NB4 (cell line): ENCODE results near the gene SCAP.
"Not testable (repeated sequence)": the region's sequence is repeated elsewhere in the genome, so short reads cannot be mapped to it uniquely, and the experiment has no call there.

Experiments used
- DNase-seq: peaks from one replicate; pipeline ENCODE4 v3.0.0; 2010; ENCODE audit warnings: low read depth
- H3K4me3 ChIP-seq: one replicate; pipeline ENCODE4 v1.5.1; 2011; ENCODE audit warnings: mild to moderate bottlenecking, low read depth, low read length, moderate library complexity
- MYC ChIP-seq: IDR thresholded peaks from 2 replicates; pipeline ENCODE4 v1.6.1; 2011; ENCODE audit warnings: low read depth, low read length
- POLR2A ChIP-seq: IDR thresholded peaks from 2 replicates; pipeline ENCODE4 v1.6.1; 2011; ENCODE audit warnings: mild to moderate bottlenecking; ENCODE audit not compliant: insufficient read length; ENCODE audit errors: extremely low read depth
- TF ChIP-seq, protein P1 (sequence below): IDR thresholded peaks from 2 replicates; pipeline ENCODE4 v1.6.1; 2011; ENCODE audit warnings: low read depth, low read length
- TF ChIP-seq, protein P2 (sequence below): IDR thresholded peaks from one replicate; pipeline ENCODE4 v1.5.1; 2012; ENCODE audit warnings: low read depth, low read length

SCAP gene

DNA sequence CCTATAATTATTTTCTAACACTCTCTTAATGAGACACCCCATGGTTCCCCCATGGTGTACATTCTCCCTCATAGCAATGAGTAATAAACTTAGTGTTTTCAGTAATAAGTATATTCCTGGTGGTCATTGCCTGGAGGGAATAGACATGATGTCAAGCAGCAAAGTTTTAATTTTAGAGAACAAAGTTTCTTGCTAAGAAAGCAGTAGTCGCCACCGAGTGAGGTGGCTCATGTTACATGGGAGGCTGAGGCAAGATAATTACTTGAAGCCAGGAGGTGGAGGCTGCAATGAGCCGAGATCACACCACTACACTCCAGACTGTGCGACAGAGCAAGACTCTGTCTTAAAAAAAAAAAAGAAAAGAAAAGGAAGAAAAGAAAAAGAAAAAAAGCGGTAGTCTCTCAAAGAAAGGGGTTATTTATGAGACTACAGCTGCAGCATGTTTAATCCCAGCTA is 40.2 kb upstream of the SCAP start:
- H3K4me3 ChIP-seq = no peak overlapping the region
- DNase-seq = no peak
- TF ChIP-seq, protein P1, sequence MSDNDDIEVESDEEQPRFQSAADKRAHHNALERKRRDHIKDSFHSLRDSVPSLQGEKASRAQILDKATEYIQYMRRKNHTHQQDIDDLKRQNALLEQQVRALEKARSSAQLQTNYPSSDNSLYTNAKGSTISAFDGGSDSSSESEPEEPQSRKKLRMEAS = no peak

DNA sequence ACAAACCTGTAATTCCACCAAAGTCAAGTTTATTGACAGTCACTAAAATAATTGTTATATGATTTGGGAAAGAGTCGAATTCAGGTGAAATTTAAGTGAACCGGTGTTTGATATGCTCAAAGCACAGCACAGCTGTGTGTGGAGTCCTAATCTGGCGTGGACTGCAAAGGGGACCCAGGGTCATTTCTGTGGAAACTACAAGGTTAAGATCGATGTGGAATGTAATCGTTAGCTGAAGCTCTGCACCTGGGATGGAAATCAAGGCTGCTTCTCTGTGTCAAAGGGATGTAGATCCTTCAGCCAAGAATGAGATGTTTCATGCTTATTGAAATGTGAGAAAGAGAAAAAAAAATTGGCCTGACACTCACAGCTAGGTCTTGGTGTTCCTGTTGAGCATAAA is 39.4 kb upstream of the SCAP start:
- no peak overlapping the region for H3K4me3 ChIP-seq
- DNase-seq = no peak
- TF ChIP-seq POLR2A (no peak), MYC (no peak)
- TF ChIP-seq, protein P1 = no peak
- TF ChIP-seq, protein P2, sequence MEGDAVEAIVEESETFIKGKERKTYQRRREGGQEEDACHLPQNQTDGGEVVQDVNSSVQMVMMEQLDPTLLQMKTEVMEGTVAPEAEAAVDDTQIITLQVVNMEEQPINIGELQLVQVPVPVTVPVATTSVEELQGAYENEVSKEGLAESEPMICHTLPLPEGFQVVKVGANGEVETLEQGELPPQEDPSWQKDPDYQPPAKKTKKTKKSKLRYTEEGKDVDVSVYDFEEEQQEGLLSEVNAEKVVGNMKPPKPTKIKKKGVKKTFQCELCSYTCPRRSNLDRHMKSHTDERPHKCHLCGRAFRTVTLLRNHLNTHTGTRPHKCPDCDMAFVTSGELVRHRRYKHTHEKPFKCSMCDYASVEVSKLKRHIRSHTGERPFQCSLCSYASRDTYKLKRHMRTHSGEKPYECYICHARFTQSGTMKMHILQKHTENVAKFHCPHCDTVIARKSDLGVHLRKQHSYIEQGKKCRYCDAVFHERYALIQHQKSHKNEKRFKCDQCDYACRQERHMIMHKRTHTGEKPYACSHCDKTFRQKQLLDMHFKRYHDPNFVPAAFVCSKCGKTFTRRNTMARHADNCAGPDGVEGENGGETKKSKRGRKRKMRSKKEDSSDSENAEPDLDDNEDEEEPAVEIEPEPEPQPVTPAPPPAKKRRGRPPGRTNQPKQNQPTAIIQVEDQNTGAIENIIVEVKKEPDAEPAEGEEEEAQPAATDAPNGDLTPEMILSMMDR = no peak

DNA sequence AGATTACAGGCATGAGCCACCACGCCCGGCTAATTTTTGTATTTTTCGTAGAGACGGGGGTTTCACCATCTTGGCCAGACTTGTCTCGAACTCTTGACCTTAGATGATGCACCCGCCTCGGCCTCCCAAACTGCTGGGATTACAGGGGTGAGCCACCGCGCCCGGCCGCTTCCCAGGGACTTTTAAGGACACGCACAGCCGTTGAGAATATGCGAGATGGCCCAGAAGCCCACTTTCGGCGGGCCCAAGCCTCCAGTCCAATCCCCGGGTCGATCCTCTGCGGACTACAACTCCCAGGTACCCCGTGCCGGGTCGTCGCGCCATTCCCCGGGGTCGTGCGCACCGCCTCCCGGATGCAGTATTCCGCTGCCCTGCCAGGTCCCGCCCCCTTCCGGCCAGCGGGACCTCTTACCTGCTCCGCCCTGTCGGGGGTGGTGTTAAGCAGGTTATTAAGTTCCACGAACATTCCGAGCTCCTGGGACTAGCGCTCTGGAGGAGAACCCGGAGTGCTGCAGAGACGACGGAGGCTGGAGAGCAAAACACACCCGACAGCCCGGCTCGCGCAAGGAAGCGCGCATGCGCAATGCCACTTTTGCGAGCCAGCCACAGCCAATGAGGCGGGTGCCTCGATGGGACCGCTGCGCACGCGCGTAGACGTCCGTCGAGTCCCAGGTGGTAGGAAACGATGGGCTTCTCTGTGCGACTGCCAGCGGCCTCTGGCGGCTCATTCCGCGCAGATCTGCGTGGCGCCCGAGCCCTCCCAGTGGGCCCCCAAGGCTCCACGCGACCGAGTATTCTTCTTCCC is 37.6 kb upstream of the SCAP start, which contains the start of gene ELP6:
Gene ELP6 (minus strand): TSS at position 588 of the 805 bp plus-strand sequence. CDS start 122 bp downstream, at position 466.
- TF ChIP-seq POLR2A (peak; percentile 92), MYC (peak; percentile 91)
- TF ChIP-seq, protein P1 = peak; percentile 85
- TF ChIP-seq, protein P2 = peak; percentile 40
- H3K4me3 ChIP-seq = peak within 1 kb of the TSS; percentile 93
- peak; percentile 97 for DNase-seq

DNA sequence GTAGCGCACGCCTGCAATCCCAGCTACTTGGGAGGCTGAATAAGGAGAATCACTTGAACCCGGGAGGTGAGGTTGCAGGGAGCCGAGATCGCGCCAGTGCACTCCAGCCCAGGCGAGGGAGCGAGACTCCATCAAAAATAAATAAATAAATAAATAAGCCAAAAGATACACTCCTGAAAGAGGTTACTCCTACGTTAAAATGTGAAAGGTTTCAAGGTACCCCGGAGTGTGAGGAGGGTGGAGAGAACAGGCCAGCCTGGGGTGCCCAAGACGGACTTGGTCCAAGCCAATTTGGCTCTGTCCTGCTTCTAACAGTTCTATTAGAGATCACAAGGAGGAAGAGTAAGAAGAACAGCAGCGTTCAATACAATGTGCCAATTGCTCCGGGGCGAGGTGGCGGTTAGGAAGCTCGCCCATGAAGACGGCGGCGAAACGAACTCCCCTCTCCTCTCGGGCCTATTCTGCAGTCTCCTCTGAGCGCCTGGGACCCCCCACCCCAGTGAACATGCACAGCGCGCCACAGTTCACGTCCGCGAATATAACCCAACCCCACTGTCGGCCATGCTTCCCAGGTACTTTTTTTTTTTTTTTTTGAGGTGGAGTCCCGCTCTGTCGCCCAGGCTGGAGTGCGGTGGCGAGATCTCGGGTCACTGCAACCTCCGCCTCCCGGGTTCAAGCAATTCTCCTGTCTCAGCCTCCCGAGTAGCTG is 36.8 kb upstream of the SCAP start:
- peak; percentile 49 for DNase-seq
- H3K4me3 ChIP-seq = peak overlapping the region; percentile 93
- TF ChIP-seq POLR2A (peak; percentile 39), MYC (peak; percentile 10; the same call in 1 of the 2 replicates)
- TF ChIP-seq, protein P2 = no peak
- TF ChIP-seq, protein P1 = no peak

DNA sequence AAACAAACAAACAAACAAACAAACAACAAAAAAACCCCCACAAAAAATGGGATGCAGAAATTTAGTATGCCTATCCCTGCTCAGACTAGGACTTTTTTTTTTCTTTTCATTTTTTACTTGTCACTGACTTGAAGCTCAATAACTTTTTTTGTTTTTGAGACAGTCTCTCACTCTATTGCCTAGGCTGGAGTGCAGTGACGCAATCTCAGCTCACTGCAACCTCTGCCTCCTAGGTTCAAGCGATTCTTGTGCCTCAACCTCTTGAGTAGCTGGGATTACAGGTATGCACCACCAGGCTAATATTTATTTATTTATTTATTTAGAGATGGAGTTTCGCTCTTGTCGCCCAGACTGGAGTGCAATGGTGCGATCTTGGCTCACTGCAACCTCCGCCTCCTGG is 29.5 kb upstream of the SCAP start:
- not testable (repeated sequence) for DNase-seq, H3K4me3 ChIP-seq

DNA sequence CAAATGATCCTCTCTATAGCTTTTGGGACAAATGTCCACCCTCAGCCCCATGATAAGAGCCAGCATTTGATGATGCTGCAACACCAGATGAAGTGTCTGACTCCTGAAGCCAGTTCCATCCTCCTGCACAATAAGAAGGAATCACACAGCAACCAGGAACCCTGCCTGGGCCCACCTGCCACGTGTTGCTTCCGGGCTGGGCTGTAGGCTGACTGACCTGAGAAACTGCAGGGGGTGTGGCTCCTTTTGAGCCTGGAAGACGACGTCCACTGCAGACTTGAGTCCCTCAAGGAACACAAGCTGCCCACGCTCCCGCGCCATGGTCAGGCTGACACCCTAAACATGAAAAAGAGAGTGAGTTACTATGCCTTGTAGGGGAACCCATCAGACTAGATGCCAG is 28.4 kb upstream of the SCAP start:
- no peak overlapping the region for H3K4me3 ChIP-seq
- no peak for TF ChIP-seq POLR2A
- DNase-seq = no peak

DNA sequence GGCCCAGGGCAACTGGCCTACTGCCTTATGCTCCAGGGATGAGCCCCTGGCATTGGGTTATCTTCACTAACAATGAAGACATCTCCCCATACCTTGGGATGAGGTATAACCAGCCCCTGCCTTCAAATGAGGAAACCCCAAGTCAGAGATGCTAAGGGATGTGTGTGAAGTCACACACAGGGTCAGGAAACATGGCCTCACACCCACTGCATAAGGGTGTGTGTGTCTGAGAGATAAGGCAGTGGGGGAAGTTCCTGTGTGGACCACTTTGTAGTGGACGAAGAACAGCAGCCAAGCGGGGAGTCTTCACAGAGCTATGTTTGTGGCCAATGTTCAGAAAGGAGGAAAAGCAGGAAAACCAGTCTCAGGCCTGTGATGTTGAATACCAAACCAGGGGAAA is 27.3 kb upstream of the SCAP start:
- H3K4me3 ChIP-seq = no peak overlapping the region
- DNase-seq = no peak
- TF ChIP-seq, protein P2 = no peak
- TF ChIP-seq MYC = no peak
- no peak for TF ChIP-seq POLR2A
- TF ChIP-seq, protein P1 = no peak
